Hypothalamus (tissue), 51 donors: ENCODE data around the gene CXCL1.

Source experiments
- DNase-seq, 51 donors: peaks; one replicate each; lab custom pipeline; 2025; lab: John Stamatoyannopoulos, UW

CXCL1 gene

GRCh38 chr4:73869130-73870055 is at the start of gene CXCL1:
Gene CXCL1, plus strand, starts transcription at chr4:73869393. Its CDS starts 78 bp downstream, at chr4:73869471.
- no peak for DNase-seq

DNA sequence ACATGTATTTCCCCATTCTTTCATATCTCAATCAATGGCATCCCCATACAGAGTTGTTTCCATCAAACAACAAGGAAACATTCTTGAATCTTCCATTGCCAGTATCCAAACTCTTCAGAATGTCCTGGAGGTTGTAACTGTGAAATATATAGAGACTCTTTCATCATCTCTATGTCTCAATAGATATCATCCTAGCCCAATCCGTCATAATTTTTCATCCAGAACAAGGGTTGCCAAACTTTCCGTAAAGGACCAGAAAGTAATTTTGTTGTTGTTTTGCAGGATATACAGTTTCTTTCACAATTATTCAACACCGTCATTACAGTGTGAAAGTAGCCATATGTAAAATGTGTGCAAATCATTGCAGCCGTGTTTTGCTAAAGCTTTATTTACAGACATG is 47.9 kb upstream of the CXCL1 start:
- no peak for DNase-seq

GRCh38 chr4:73822389-73822788 is 46.8 kb upstream of the CXCL1 start:
- DNase-seq: no peak

GRCh38 chr4:73822812-73823504 is 46.2 kb upstream of the CXCL1 start:
- DNase-seq: no peak

DNA sequence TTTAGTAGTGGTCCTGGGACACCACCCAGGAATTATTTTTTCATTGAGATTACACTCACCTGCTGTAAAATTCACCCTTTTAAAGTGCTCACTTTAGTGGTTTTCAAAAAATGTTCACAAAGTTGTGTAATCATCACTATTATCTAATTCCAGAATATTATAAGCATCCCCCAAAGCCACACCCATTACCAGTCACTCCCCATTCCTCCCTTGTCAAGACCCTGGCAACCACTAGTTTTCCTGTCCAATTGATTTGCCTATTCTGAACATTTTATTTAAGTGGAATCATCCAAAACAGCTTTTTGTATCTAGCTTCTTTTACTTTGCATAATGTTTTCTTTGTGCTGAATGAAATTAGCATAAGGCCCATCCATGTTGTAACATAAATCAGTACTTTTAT is 45.4 kb upstream of the CXCL1 start:
- no peak for DNase-seq

- no peak for DNase-seq
These were observed 40.2 kb upstream of the CXCL1 start for GRCh38 chr4:73828956-73829355.

DNA sequence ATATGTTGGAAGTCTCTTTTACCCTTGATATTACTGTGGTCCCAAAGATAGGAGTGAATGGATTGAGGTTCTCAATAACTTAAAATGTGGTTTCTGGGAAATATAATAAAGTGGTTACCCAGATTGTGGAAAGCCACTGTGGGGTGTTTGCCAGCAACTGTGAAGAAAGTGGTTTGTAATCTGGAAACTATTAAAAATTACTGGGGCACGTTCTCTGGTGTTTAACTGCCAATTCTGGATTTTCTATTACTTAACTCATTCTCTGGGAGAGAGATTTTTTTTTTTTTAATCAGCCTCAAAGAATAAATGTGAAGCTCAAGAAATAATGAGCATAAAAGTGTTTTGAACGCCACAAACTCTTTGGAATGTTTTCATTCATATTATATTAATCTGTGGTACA is 37.6 kb upstream of the CXCL1 start:
- DNase-seq: no peak

- DNase-seq: no peak
These were observed 36.4 kb upstream of the CXCL1 start for GRCh38 chr4:73832651-73833237.

- peak in 7 of 51 donors; percentile 2 to 14 (median 4) for DNase-seq
These were observed 32.6 kb upstream of the CXCL1 start, which contains the start of gene CXCL6 for GRCh38 chr4:73836373-73837279. Gene CXCL6, plus strand, starts transcription at chr4:73836678. Its CDS starts 73 bp downstream, at chr4:73836751.

DNA sequence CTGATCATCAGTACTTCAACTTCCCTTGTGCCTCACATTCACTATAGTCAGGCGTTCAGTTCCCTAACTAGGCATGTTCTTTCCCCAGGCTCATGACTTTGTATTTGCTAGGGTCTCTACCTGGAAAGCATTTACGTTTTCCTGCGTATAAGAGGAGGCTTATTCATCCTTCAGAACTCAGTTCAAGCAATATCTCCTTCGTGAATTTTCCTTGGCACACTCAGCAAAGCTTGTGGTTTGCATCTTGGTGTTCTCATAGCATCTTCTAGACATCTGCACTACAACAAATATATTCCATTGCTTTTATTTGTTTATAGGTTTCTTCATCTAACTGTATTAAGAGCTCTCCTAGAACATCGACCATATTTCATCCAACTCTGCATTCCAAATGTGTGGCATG is 30.1 kb upstream of the CXCL1 start:
- no peak for DNase-seq

GRCh38 chr4:73839715-73840114 is 29.5 kb upstream of the CXCL1 start:
- DNase-seq: no peak

GRCh38 chr4:73841243-73841925 is 27.8 kb upstream of the CXCL1 start:
- no peak for DNase-seq

GRCh38 chr4:73842696-73843095 is 26.5 kb upstream of the CXCL1 start:
- DNase-seq: no peak

GRCh38 chr4:73843369-73843768 is 25.8 kb upstream of the CXCL1 start:
- DNase-seq: no peak

DNA sequence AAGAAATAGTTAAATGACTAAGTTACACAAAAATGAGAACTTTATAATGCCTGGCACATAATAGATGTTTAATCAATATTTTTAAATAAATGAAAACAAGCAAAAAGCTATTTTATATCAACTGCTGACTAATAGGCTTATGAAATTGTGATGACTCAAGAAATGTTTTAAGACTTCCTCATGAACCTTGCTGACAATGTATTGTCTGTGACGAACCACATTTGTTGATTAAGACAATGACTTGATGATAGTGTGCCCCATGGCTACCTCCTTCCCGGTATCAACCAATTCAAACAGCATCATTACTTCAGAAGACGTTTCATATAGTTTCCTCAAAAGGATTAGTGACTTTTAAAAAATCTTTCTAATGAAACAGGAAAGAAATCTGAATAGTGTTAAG is 24.8 kb upstream of the CXCL1 start:
- no peak for DNase-seq

DNA sequence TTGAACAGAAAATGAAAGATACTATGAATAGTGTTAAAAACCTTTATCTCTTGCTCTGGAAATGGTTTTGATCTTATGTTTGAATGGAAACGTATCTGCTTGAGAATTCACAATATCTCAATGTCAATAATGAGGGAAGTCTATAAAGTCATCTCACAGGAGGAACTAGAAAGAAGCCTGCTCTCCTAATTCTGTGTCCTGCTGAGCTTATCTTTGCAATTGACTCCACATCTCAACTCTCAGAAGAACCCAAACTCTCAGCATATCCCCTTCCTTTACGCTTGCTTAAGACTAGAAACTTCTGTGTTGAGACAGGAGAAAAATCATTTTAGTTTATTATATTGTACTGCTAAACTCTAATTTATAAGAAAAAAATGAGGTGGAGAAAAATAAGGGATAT is 24.4 kb upstream of the CXCL1 start:
- no peak for DNase-seq

- no peak for DNase-seq
These were observed 21.5 kb upstream of the CXCL1 start for GRCh38 chr4:73847526-73848182.

GRCh38 chr4:73848183-73848777 is 20.9 kb upstream of the CXCL1 start:
- no peak for DNase-seq
